Type B pancreatic cell (in vitro differentiated cells): Measurements from ENCODE around the gene C5orf15. TPM values are rescaled to one million over a fixed set of nuclear protein-coding genes. Genes with fewer than 3 reads are reported as not detected.

Experiments
- DNase-seq: peaks from one replicate; pipeline ENCODE4 v3.0.0; 2021; ENCODE audit warnings: mixed read lengths; ENCODE audit not compliant: unreplicated experiment; ENCODE audit errors: extremely low spot score
- H3K27ac Mint-ChIP-seq: 2 replicates; pipeline ENCODE4 v1.8.0; 2021; ENCODE audit warnings: mild to moderate bottlenecking, mixed read lengths
- H3K27me3 Mint-ChIP-seq: 2 replicates; pipeline ENCODE4 v1.8.0; 2021; ENCODE audit warnings: mixed read lengths
- H3K36me3 Mint-ChIP-seq: 2 replicates; pipeline ENCODE4 v1.8.0; 2021; ENCODE audit warnings: mixed read lengths
- H3K4me1 Mint-ChIP-seq: one replicate; pipeline ENCODE4 v1.8.0; 2021; ENCODE audit warnings: mixed read lengths; ENCODE audit not compliant: unreplicated experiment
- H3K4me3 Mint-ChIP-seq: 2 replicates; pipeline ENCODE4 v1.8.0; 2021; ENCODE audit warnings: mild to moderate bottlenecking, mixed read lengths
- H3K9me3 Mint-ChIP-seq: 2 replicates; pipeline ENCODE4 v1.8.0; 2021; ENCODE audit warnings: mixed read lengths
- total RNA-seq: library from RNA; stranded (reverse); gene quantifications from 2 replicates; pipeline ENCODE4 v1.2.1, GENCODE V29; 2021; ENCODE audit warnings: low replicate concordance
- TF ChIP-seq, protein P1 (sequence below): fragments of 200-600 bp; sonication (generic); conservative IDR thresholded peaks from 2 replicates; pipeline ENCODE4 v1.5.0; 2021; ENCODE audit warnings: antibody characterized with exemption, mild to moderate bottlenecking

C5orf15 gene
- total RNA-seq, 1 donor from 2014 or later = 47.2 TPM

DNA sequence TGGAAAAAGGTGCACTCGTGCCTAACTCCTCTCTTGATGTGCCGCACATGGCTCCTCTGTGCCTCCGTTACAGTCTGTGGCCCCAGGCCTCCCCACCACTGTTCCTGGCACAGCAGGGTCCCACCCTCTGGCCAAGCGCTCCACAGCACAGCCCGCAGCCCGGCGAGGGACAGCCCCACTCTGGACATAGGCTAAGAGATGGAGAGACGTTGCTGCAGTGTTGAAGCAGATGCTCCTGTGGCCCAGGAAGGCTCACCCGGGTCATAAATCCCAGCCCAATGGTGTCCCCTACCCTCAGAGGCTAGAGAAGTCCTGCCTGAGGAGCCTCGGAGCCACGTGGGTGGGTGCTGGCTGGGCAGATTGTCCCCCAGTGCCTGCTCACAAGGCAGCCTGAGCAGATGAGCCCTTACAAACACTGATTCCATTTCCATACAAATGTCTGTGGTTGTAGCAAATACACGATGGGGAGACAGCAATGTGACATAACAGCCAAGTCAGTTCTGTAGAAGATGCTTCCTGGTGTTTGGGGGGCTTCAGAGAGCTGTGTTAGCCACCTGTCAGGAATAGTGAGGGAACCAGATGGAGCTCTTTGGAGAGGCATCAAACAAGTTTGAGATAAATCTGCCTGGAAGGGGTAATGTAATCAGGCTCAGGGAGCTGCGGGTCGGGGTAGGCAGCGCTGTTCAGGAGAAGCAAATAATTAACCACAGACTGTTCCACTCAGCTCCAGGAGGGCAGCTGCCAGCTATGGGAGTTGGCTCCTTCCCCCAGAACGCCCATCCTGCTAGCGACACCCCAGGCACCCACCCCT lies 41.7 kb downstream of the C5orf15 start:
- Mint-ChIP-seq H3K9me3 (no peaks in the 10 kb centered on the region), H3K4me3 (no peak overlapping the region), H3K27me3 (peaks cover 49% of the 10 kb centered on the region), H3K4me1 (peaks cover 27% of the 10 kb centered on the region), H3K27ac (peak overlapping the region; percentile 64), H3K36me3 (no peaks in the 10 kb centered on the region)
- TF ChIP-seq, protein P1, sequence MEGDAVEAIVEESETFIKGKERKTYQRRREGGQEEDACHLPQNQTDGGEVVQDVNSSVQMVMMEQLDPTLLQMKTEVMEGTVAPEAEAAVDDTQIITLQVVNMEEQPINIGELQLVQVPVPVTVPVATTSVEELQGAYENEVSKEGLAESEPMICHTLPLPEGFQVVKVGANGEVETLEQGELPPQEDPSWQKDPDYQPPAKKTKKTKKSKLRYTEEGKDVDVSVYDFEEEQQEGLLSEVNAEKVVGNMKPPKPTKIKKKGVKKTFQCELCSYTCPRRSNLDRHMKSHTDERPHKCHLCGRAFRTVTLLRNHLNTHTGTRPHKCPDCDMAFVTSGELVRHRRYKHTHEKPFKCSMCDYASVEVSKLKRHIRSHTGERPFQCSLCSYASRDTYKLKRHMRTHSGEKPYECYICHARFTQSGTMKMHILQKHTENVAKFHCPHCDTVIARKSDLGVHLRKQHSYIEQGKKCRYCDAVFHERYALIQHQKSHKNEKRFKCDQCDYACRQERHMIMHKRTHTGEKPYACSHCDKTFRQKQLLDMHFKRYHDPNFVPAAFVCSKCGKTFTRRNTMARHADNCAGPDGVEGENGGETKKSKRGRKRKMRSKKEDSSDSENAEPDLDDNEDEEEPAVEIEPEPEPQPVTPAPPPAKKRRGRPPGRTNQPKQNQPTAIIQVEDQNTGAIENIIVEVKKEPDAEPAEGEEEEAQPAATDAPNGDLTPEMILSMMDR = no peak
- DNase-seq = no peak

DNA sequence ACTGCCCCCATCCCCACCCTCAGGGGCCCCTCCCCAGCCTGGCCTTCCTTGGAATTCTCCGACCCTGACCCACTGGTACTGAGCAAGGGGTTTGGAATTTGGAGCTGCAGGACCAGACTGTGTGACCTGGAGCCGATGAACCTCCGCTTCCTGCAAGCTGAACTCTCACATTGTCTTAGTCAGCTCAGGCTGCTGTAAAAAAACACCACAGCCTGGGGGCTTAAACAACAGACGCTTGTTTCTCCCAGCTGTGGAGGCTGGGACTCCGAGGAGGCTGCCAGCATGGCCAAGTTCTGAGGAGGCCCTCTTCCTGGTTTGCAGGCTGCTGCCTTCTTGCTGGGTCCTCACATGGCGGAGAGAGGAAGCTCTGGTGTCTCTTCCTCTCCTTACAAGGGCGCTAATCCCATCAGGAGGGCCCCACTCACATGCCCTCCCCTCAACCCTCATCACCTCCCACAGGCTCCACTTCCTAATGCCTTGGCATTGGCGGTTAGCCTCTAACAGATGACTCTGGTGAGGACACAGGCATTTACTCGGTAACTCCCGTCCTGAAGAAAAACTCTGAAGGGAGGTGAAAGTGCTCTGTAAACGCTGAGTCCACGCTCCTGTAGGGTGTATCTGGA lies 42.4 kb downstream of the C5orf15 start:
- H3K27ac Mint-ChIP-seq = no peak overlapping the region

DNA sequence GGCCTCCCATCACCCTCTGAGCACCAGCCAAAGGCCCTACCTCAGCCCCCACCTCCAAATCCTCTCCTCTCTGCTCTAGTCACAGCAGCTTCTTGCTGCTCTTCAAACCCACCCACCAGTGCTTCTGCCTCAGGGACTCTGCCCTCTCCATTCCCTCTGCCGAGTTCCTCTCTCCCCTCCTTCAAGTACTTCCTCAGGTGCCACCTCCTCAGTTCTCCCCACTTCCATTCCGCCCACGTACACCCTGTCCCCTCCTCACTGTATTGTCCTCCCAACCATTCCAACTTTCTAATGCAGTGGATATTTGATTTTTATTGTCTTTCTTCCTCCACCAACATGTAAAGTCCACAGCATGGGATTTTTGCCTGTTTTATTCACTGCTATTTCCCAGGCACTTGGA lies 43.2 kb downstream of the C5orf15 start:
- no peak overlapping the region for H3K4me3 Mint-ChIP-seq
- no peaks in the 10 kb centered on the region for H3K36me3 Mint-ChIP-seq
- H3K27ac Mint-ChIP-seq = no peak overlapping the region
- H3K4me1 Mint-ChIP-seq = peaks cover 27% of the 10 kb centered on the region
- H3K9me3 Mint-ChIP-seq = no peaks in the 10 kb centered on the region
- DNase-seq = no peak
- TF ChIP-seq, protein P1 = no peak
- H3K27me3 Mint-ChIP-seq = peaks cover 52% of the 10 kb centered on the region

More for the DNA sequence above, 42.4 kb downstream of the C5orf15 start:
- TF ChIP-seq, protein P1 = no peak
- Mint-ChIP-seq H3K36me3 (no peaks in the 10 kb centered on the region), H3K4me1 (peaks cover 27% of the 10 kb centered on the region), H3K9me3 (no peaks in the 10 kb centered on the region), H3K27me3 (peaks cover 49% of the 10 kb centered on the region), H3K4me3 (no peak overlapping the region)
- DNase-seq = no peak

DNA sequence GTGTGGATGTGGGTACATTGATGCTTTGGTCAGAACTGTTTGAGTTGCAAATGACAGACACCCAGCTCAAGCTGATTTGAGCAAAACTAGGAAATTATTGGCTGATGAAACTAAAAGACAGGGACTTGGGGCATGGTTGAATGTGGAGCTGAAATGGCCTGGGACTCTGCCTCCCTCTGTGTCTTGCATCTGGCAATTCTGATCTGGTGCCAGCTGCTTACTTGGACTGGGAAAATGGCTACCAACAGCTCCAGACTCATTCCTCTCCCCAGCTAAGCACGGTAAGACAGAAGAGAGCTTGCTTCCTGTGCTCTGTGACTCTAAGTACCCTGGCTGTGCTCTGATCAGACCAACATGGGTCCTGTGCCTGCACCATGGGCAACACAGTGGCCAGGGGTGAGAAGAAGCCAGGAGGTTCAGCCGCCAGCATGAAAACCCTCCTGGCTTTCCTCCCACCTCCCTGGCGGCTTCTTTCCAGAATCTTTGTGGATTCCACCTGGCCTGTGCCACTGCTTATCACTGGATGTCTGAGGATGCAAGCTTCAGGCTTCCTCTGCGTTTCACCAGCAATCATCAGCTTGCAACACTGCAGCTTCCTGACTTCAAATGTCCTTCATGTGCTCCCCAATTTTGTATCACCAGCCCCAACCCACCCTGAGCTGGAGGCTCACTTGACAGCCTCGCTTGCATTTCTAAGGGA lies 44.1 kb downstream of the C5orf15 start:
- no peak for DNase-seq
- H3K4me1 Mint-ChIP-seq = peaks cover 27% of the 10 kb centered on the region

DNA sequence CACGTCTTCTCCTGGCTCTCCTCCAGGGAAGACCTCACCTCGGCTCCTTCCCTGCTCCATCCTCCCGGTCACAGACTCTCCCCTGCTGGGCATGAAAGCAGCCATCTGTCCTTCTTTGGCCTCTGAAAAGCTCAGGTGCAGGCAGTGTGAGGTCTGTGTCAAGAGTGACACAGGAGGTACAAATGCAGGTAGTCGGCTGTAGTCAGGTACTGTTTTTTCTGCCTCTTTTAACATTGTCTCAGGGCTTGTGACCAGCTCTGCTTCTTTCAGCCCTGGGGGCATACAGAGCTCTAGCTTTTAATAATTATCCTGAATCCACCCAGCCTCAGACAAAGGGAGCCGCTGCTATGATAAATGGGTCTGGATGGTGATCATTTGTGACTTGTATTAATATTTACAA lies 46.4 kb downstream of the C5orf15 start:
- H3K4me3 Mint-ChIP-seq = no peak overlapping the region
- H3K9me3 Mint-ChIP-seq = no peaks in the 10 kb centered on the region
- peaks cover 31% of the 10 kb centered on the region for H3K4me1 Mint-ChIP-seq
- no peak overlapping the region for H3K27ac Mint-ChIP-seq
- no peaks in the 10 kb centered on the region for H3K36me3 Mint-ChIP-seq
- TF ChIP-seq, protein P1 = no peak
- peaks cover 46% of the 10 kb centered on the region for H3K27me3 Mint-ChIP-seq
- no peak for DNase-seq

More for the DNA sequence above, 44.1 kb downstream of the C5orf15 start:
- no peaks in the 10 kb centered on the region for H3K9me3 Mint-ChIP-seq
- no peak overlapping the region for H3K27ac Mint-ChIP-seq
- TF ChIP-seq, protein P1 = no peak
- H3K27me3 Mint-ChIP-seq = peaks cover 49% of the 10 kb centered on the region
- H3K36me3 Mint-ChIP-seq = no peaks in the 10 kb centered on the region
- no peak overlapping the region for H3K4me3 Mint-ChIP-seq
